SK-N-SH treated with all-trans-retinoic acid at 6 μM for 48 hours (cell line): ENCODE results near the gene MRPS31.
"Not testable (repeated sequence)": the region's sequence is repeated elsewhere in the genome, so short reads cannot be mapped to it uniquely, and the experiment has no call there.

Experiments
- ATAC-seq: fragments of 200-7000 bp; cut with Tn5 transposase; 3 replicates; pipeline ENCODE4 v1.9.1; 2020; ENCODE audit warnings: mild to moderate bottlenecking, moderate library complexity
- ARNTL ChIP-seq: fragments of 450-650 bp; formaldehyde crosslinking; IDR thresholded peaks from 2 replicates; pipeline ENCODE4 v1.5.0; 2020; ENCODE audit warnings: low read depth, mild to moderate bottlenecking, moderate library complexity, borderline replicate concordance
- BACH2 ChIP-seq: fragments of 250-450 bp; sonication (Bioruptor Pico); IDR thresholded peaks from 2 replicates; pipeline ENCODE4 v1.9.0; 2021; ENCODE audit warnings: mild to moderate bottlenecking, borderline replicate concordance
- CSDC2 ChIP-seq: fragments of 250-450 bp; sonication (Bioruptor Pico); IDR thresholded peaks from 2 replicates; pipeline ENCODE4 v1.5.0; 2020; ENCODE audit warnings: mild to moderate bottlenecking, moderate library complexity
- ESRRG ChIP-seq: fragments of 250-450 bp; sonication (Bioruptor Pico); IDR thresholded peaks from 2 replicates; pipeline ENCODE4 v1.6.1; 2021; ENCODE audit warnings: mild to moderate bottlenecking
- GLIS3 ChIP-seq: fragments of 250-450 bp; sonication (Bioruptor Pico); IDR thresholded peaks from 2 replicates; pipeline ENCODE4 v1.5.0; 2020; ENCODE audit warnings: mild to moderate bottlenecking, moderate library complexity
- ISL1 ChIP-seq: fragments of 250-450 bp; sonication (Bioruptor Pico); IDR thresholded peaks from 2 replicates; pipeline ENCODE4 v2.1.2; 2022; ENCODE audit warnings: mild to moderate bottlenecking, moderate library complexity
- OSR1 ChIP-seq: fragments of 250-450 bp; sonication (Bioruptor Pico); IDR thresholded peaks from 2 replicates; pipeline ENCODE4 v1.8.0; 2022; ENCODE audit warnings: moderate library complexity, mild to moderate bottlenecking, inconsistent platforms
- POU6F1 ChIP-seq: fragments of 250-450 bp; sonication (Bioruptor Pico); IDR thresholded peaks from 2 replicates; pipeline ENCODE4 v1.8.0; 2021; ENCODE audit warnings: low read depth, mild to moderate bottlenecking, moderate library complexity, borderline replicate concordance
- PPARA ChIP-seq: fragments of 250-450 bp; sonication (Bioruptor Pico); IDR thresholded peaks from 2 replicates; pipeline ENCODE4 v1.5.0; 2020; ENCODE audit warnings: mild to moderate bottlenecking, borderline replicate concordance
- RARB ChIP-seq: fragments of 250-450 bp; sonication (Bioruptor Pico); IDR thresholded peaks from 2 replicates; pipeline ENCODE4 v1.8.0; 2021; ENCODE audit warnings: mild to moderate bottlenecking, moderate library complexity
- SNAI2 ChIP-seq: fragments of 250-450 bp; sonication (Bioruptor Pico); IDR thresholded peaks from 2 replicates; pipeline ENCODE4 v1.5.0; 2020; ENCODE audit warnings: mild to moderate bottlenecking, moderate library complexity
- TCF4 ChIP-seq: fragments of 250-450 bp; sonication (Bioruptor Pico); IDR thresholded peaks from 2 replicates; pipeline ENCODE4 v1.8.0; 2021; ENCODE audit warnings: mild to moderate bottlenecking, moderate library complexity, borderline replicate concordance
- TOX ChIP-seq: fragments of 250-450 bp; sonication (Bioruptor Pico); IDR thresholded peaks from 2 replicates; pipeline ENCODE4 v1.8.0; 2021; ENCODE audit warnings: mild to moderate bottlenecking, moderate library complexity, borderline replicate concordance
- TSHZ2 ChIP-seq: fragments of 250-450 bp; sonication (Bioruptor Pico); IDR thresholded peaks from 2 replicates; pipeline ENCODE4 v1.5.0; 2020; ENCODE audit warnings: mild to moderate bottlenecking, moderate library complexity
- ZC3H10 ChIP-seq: fragments of 250-450 bp; sonication (Bioruptor Pico); IDR thresholded peaks from 2 replicates; pipeline ENCODE4 v1.5.1; 2021; ENCODE audit warnings: mild to moderate bottlenecking, moderate library complexity
- ZFP3 ChIP-seq: fragments of 250-450 bp; sonication (Bioruptor Pico); IDR thresholded peaks from 2 replicates; pipeline ENCODE4 v1.5.0; 2020; ENCODE audit warnings: mild to moderate bottlenecking, moderate library complexity
- ZFP30 ChIP-seq: fragments of 450-650 bp; formaldehyde crosslinking; IDR thresholded peaks from 2 replicates; pipeline ENCODE4 v1.5.0; 2022; ENCODE audit warnings: mild to moderate bottlenecking, moderate library complexity
- ZNF565 ChIP-seq: fragments of 450-650 bp; formaldehyde crosslinking; conservative IDR thresholded peaks from 2 replicates; pipeline ENCODE4 v1.5.0; 2020; ENCODE audit warnings: low read depth, mild to moderate bottlenecking, moderate library complexity
- ZNF70 ChIP-seq: fragments of 450-650 bp; formaldehyde crosslinking; IDR thresholded peaks from 2 replicates; pipeline ENCODE4 v1.5.0; 2020; ENCODE audit warnings: mild to moderate bottlenecking, moderate library complexity
- ZNF8 ChIP-seq: fragments of 450-650 bp; formaldehyde crosslinking; IDR thresholded peaks from 2 replicates; pipeline ENCODE4 v1.5.0; 2020; ENCODE audit warnings: mild to moderate bottlenecking, moderate library complexity
- TF ChIP-seq, protein P1 (sequence below): fragments of 250-450 bp; sonication (Bioruptor Pico); IDR thresholded peaks from 2 replicates; pipeline ENCODE4 v1.5.1; 2020; ENCODE audit warnings: low read depth, mild to moderate bottlenecking, moderate library complexity
- TF ChIP-seq, protein P2 (sequence below): fragments of 250-450 bp; sonication (Bioruptor Pico); IDR thresholded peaks from 2 replicates; pipeline ENCODE4 v1.5.1; 2021; ENCODE audit warnings: mild to moderate bottlenecking, moderate library complexity
- TF ChIP-seq, protein P3 (sequence below): fragments of 250-450 bp; sonication (Bioruptor Pico); IDR thresholded peaks from 2 replicates; pipeline ENCODE4 v1.8.0; 2020; ENCODE audit warnings: mild to moderate bottlenecking, moderate library complexity, borderline replicate concordance

Gene MRPS31

GRCh38 chr13:40749327-40749726, 21.7 kb downstream of the MRPS31 start:
- TF ChIP-seq TCF4 (CRISPR knock-in tag), result no peak
- TF ChIP-seq SNAI2 (CRISPR knock-in tag), result no peak
- TF ChIP-seq RARB (CRISPR knock-in tag), result no peak
- no peak for TF ChIP-seq ZNF565 (CRISPR knock-in tag)
- no peak for TF ChIP-seq OSR1 (CRISPR knock-in tag)
- TF ChIP-seq PPARA (CRISPR knock-in tag), result no peak
- no peak for TF ChIP-seq ZFP30 (CRISPR knock-in tag)
- TF ChIP-seq GLIS3 (CRISPR knock-in tag), result no peak
- TF ChIP-seq ZNF8 (CRISPR knock-in tag), result no peak
- TF ChIP-seq CSDC2 (CRISPR knock-in tag), result no peak
- no peak for TF ChIP-seq ZC3H10
- TF ChIP-seq, protein P1, sequence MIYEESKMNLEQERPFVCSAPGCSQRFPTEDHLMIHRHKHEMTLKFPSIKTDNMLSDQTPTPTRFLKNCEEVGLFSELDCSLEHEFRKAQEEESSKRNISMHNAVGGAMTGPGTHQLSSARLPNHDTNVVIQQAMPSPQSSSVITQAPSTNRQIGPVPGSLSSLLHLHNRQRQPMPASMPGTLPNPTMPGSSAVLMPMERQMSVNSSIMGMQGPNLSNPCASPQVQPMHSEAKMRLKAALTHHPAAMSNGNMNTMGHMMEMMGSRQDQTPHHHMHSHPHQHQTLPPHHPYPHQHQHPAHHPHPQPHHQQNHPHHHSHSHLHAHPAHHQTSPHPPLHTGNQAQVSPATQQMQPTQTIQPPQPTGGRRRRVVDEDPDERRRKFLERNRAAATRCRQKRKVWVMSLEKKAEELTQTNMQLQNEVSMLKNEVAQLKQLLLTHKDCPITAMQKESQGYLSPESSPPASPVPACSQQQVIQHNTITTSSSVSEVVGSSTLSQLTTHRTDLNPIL (CRISPR knock-in tag), result no peak
- TF ChIP-seq POU6F1, result no peak
- no peak for TF ChIP-seq ZNF70 (CRISPR knock-in tag)
- TF ChIP-seq ARNTL (CRISPR knock-in tag), result no peak
- TF ChIP-seq, protein P2, sequence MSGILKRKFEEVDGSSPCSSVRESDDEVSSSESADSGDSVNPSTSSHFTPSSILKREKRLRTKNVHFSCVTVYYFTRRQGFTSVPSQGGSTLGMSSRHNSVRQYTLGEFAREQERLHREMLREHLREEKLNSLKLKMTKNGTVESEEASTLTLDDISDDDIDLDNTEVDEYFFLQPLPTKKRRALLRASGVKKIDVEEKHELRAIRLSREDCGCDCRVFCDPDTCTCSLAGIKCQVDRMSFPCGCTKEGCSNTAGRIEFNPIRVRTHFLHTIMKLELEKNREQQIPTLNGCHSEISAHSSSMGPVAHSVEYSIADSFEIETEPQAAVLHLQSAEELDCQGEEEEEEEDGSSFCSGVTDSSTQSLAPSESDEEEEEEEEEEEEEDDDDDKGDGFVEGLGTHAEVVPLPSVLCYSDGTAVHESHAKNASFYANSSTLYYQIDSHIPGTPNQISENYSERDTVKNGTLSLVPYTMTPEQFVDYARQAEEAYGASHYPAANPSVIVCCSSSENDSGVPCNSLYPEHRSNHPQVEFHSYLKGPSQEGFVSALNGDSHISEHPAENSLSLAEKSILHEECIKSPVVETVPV (CRISPR knock-in tag), result no peak
- TF ChIP-seq ZFP3 (CRISPR knock-in tag), result no peak
- no peak for ATAC-seq

- ATAC-seq, result not testable (repeated sequence)
These were observed 35.8 kb downstream of the MRPS31 start for GRCh38 chr13:40735232-40735548.

DNA sequence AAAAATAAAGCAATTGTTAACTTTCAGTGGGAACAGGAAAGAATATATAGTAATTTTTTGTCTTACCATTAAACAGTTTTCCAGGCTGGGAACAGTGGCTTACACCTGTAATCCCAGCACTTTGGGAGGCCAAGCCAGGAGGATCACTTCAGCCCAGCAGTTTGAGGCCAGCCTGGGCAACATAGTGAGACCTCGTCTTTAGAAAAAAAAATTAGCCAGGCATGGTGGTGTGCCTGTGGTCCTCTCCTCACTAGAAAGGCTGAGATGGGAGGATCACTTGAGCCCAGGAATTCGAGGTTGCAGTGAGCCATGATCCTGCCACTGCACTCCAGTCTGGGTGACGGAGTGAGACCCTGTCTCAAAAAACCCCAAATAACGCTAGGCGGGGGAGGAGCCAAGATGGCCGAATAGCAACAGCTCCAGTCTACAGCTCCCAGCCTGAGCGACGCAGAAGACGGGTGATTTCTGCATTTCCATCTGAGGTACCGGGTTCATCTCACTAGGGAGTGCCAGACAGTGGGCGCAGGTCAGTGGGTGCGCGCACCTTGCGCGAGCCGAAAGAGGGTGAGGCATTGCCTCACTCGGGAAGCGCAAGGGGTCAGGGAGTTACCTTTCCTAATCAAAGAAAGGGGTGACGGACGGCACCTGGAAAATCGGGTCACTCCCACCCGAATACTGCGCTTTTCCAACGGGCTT, 36.3 kb downstream of the MRPS31 start:
- ATAC-seq, result not testable (repeated sequence)

DNA sequence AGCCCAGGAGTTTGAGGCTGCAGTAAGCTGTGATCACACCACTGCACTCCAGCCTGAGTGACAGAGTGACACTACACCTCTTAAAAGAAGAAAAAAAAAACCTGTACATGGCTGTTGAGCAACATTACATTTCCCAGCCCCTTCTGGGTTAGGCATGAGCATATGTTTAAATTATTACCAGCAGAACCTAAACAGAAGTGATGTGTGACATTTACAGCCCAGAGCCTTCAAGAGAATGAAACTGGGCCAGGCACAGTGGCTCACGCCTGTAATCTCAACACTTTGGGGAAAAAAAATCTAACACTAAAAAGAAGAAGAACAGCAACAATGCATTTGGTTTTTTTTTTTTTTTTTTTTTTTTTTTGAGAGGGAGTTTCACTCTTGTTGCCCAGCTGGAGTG, 38.3 kb downstream of the MRPS31 start:
- ATAC-seq, result no peak
- TF ChIP-seq ZFP30 (CRISPR knock-in tag) (no peak), PPARA (CRISPR knock-in tag) (no peak), TOX (no peak), SNAI2 (CRISPR knock-in tag) (no peak), ZC3H10 (no peak), ISL1 (CRISPR knock-in tag) (no peak), TSHZ2 (CRISPR knock-in tag) (no peak), BACH2 (CRISPR knock-in tag) (no peak), ZNF8 (CRISPR knock-in tag) (no peak), ARNTL (CRISPR knock-in tag) (no peak), ESRRG (CRISPR knock-in tag) (no peak), OSR1 (CRISPR knock-in tag) (no peak), ZNF70 (CRISPR knock-in tag) (no peak), POU6F1 (no peak)
- TF ChIP-seq, protein P2 (CRISPR knock-in tag), result no peak
- TF ChIP-seq, protein P3, sequence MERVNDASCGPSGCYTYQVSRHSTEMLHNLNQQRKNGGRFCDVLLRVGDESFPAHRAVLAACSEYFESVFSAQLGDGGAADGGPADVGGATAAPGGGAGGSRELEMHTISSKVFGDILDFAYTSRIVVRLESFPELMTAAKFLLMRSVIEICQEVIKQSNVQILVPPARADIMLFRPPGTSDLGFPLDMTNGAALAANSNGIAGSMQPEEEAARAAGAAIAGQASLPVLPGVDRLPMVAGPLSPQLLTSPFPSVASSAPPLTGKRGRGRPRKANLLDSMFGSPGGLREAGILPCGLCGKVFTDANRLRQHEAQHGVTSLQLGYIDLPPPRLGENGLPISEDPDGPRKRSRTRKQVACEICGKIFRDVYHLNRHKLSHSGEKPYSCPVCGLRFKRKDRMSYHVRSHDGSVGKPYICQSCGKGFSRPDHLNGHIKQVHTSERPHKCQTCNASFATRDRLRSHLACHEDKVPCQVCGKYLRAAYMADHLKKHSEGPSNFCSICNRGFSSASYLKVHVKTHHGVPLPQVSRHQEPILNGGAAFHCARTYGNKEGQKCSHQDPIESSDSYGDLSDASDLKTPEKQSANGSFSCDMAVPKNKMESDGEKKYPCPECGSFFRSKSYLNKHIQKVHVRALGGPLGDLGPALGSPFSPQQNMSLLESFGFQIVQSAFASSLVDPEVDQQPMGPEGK (CRISPR knock-in tag), result no peak
- TF ChIP-seq, all 23 proteins: peak for 0
